Measurements from ENCODE around the gene IFNL4.

DNA sequence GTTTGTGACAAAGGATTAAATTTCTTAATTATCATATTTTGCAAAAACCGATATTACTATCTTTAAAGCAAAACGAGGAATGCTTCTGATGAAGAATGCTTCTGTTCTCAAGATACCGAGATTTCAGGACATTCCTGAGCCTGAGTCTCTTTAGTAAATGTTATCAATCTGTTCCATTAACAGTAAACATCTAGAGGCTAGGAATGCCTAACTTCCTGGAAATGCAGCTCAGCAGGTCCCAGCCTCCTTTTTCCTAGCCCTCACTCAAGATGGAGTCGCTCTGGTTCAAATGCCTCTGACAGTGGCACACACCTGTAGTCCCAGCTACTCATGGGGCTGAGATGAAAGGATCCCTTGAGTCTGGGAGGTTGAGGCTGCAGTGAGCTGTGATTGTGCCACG lies 2.4 kb upstream of the IFNL4 start:
- no peak for TF ChIP-seq FOXM1 (IDR thresholded peaks at IDR 0.05; ENCODE audit: low read depth)
- no peak for TF ChIP-seq FOXM1 (CRISPR knock-in tag; IDR thresholded peaks at IDR 0.05; ENCODE audit: low read depth)
- TF ChIP-seq RBM39 (optimal IDR thresholded peaks at IDR 0.05; ENCODE audit: low read depth, low read length), result no peak
- TF ChIP-seq, protein P1, sequence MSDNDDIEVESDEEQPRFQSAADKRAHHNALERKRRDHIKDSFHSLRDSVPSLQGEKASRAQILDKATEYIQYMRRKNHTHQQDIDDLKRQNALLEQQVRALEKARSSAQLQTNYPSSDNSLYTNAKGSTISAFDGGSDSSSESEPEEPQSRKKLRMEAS (CRISPR knock-in tag; IDR thresholded peaks at IDR 0.05), result no peak
- TF ChIP-seq HDAC6 (IDR thresholded peaks at IDR 0.05; ENCODE audit: low read depth, low read length), result no peak
- TF ChIP-seq, protein P2, sequence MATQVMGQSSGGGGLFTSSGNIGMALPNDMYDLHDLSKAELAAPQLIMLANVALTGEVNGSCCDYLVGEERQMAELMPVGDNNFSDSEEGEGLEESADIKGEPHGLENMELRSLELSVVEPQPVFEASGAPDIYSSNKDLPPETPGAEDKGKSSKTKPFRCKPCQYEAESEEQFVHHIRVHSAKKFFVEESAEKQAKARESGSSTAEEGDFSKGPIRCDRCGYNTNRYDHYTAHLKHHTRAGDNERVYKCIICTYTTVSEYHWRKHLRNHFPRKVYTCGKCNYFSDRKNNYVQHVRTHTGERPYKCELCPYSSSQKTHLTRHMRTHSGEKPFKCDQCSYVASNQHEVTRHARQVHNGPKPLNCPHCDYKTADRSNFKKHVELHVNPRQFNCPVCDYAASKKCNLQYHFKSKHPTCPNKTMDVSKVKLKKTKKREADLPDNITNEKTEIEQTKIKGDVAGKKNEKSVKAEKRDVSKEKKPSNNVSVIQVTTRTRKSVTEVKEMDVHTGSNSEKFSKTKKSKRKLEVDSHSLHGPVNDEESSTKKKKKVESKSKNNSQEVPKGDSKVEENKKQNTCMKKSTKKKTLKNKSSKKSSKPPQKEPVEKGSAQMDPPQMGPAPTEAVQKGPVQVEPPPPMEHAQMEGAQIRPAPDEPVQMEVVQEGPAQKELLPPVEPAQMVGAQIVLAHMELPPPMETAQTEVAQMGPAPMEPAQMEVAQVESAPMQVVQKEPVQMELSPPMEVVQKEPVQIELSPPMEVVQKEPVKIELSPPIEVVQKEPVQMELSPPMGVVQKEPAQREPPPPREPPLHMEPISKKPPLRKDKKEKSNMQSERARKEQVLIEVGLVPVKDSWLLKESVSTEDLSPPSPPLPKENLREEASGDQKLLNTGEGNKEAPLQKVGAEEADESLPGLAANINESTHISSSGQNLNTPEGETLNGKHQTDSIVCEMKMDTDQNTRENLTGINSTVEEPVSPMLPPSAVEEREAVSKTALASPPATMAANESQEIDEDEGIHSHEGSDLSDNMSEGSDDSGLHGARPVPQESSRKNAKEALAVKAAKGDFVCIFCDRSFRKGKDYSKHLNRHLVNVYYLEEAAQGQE (IDR thresholded peaks at IDR 0.05; ENCODE audit: borderline replicate concordance), result no peak
- TF ChIP-seq, protein P2 (CRISPR knock-in tag; IDR thresholded peaks at IDR 0.05; ENCODE audit: low read depth), result no peak
- TF ChIP-seq FOSL1 (tag; conservative IDR thresholded peaks at IDR 0.05), result no peak
- TF ChIP-seq, protein P3, sequence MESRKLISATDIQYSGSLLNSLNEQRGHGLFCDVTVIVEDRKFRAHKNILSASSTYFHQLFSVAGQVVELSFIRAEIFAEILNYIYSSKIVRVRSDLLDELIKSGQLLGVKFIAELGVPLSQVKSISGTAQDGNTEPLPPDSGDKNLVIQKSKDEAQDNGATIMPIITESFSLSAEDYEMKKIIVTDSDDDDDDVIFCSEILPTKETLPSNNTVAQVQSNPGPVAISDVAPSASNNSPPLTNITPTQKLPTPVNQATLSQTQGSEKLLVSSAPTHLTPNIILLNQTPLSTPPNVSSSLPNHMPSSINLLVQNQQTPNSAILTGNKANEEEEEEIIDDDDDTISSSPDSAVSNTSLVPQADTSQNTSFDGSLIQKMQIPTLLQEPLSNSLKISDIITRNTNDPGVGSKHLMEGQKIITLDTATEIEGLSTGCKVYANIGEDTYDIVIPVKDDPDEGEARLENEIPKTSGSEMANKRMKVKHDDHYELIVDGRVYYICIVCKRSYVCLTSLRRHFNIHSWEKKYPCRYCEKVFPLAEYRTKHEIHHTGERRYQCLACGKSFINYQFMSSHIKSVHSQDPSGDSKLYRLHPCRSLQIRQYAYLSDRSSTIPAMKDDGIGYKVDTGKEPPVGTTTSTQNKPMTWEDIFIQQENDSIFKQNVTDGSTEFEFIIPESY (CRISPR knock-in tag; IDR thresholded peaks at IDR 0.05), result no peak
- no peak for TF ChIP-seq HLTF (IDR thresholded peaks at IDR 0.05)
- TF ChIP-seq, protein P4, sequence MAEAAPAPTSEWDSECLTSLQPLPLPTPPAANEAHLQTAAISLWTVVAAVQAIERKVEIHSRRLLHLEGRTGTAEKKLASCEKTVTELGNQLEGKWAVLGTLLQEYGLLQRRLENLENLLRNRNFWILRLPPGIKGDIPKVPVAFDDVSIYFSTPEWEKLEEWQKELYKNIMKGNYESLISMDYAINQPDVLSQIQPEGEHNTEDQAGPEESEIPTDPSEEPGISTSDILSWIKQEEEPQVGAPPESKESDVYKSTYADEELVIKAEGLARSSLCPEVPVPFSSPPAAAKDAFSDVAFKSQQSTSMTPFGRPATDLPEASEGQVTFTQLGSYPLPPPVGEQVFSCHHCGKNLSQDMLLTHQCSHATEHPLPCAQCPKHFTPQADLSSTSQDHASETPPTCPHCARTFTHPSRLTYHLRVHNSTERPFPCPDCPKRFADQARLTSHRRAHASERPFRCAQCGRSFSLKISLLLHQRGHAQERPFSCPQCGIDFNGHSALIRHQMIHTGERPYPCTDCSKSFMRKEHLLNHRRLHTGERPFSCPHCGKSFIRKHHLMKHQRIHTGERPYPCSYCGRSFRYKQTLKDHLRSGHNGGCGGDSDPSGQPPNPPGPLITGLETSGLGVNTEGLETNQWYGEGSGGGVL (CRISPR knock-in tag; IDR thresholded peaks at IDR 0.05), result no peak
- TF ChIP-seq EP300 (IDR thresholded peaks at IDR 0.05; ENCODE audit: low read length), result no peak

Data from K562 (cell line).